HepG2 (cell line): ENCODE data around the gene TUBA4B.

Experiments used
- JUN ChIP-seq: sonication (generic); formaldehyde crosslinking; IDR thresholded peaks from 2 replicates; pipeline ENCODE4 v1.4.0; 2020; ENCODE audit warnings: mild to moderate bottlenecking, missing genetic modification reagents
- MYC ChIP-seq: sonication (generic); formaldehyde crosslinking; IDR thresholded peaks from 2 replicates; pipeline ENCODE4 v1.9.0; 2021; ENCODE audit warnings: missing genetic modification reagents, borderline replicate concordance
- PCBP1 ChIP-seq: fragments of 200-400 bp; formaldehyde crosslinking; IDR thresholded peaks from 2 replicates; pipeline ENCODE4 v1.6.1; 2017; ENCODE audit warnings: mild to moderate bottlenecking, low read depth, low read length, borderline replicate concordance
- POLR2A ChIP-seq, 2 experiments: IDR thresholded peaks; 2 replicates each; pipeline ENCODE4 v1.6.1; 2011; ENCODE audit warnings: low read depth in 2 of 2, low read length in 2 of 2, mild to moderate bottlenecking in 1 of 2, moderate library complexity in 1 of 2; ENCODE audit not compliant: insufficient read depth in 1 of 2
- SRF ChIP-seq: IDR thresholded peaks from 2 replicates; pipeline ENCODE4 v1.6.1; 2011; ENCODE audit warnings: mild to moderate bottlenecking, low read depth, low read length, moderate library complexity
- ZNF205 ChIP-seq: IDR thresholded peaks from 2 replicates; pipeline ENCODE4 v1.6.1; 2018; ENCODE audit warnings: missing biosample characterization, missing genetic modification reagents
- ZNF615 ChIP-seq: sonication (generic); formaldehyde crosslinking; IDR thresholded peaks from 2 replicates; pipeline ENCODE4 v1.5.0; 2020; ENCODE audit warnings: mild to moderate bottlenecking, missing genetic modification reagents, borderline replicate concordance
- ZSCAN20 ChIP-seq: sonication (generic); formaldehyde crosslinking; IDR thresholded peaks from 2 replicates; pipeline ENCODE4 v1.4.0; 2020; ENCODE audit warnings: missing genetic modification reagents, mild to moderate bottlenecking, borderline replicate concordance
- ZSCAN25 ChIP-seq: sonication (generic); formaldehyde crosslinking; IDR thresholded peaks from 2 replicates; pipeline ENCODE4 v1.8.0; 2022; ENCODE audit warnings: mild to moderate bottlenecking, missing genetic modification reagents
- TF ChIP-seq, protein P1 (sequence below), 2 experiments: IDR thresholded peaks; 2 replicates each; pipeline ENCODE4 v1.6.1; 2011 to 2012; ENCODE audit warnings: low read length in 2 of 2, borderline replicate concordance in 1 of 2, low read depth in 1 of 2, mild to moderate bottlenecking in 1 of 2, moderate library complexity in 1 of 2
- TF ChIP-seq, protein P2 (sequence below): sonication (generic); formaldehyde crosslinking; IDR thresholded peaks from 2 replicates; pipeline ENCODE4 v1.5.0; 2020; ENCODE audit warnings: mild to moderate bottlenecking, missing genetic modification reagents, moderate library complexity

GRCh38 chr2:219272995-219273394 lies 20.0 kb downstream of the TUBA4B start:
- no peak for TF ChIP-seq ZNF615
- TF ChIP-seq ZSCAN20 (CRISPR knock-in tag): no peak
- no peak for TF ChIP-seq POLR2A (IDR thresholded peaks at IDR 0.05; ENCODE audit: insufficient read depth in 1 of 2, low read depth in 2 of 2, low read length in 2 of 2)
- TF ChIP-seq ZNF205 (CRISPR knock-in tag): no peak
- TF ChIP-seq, protein P1, sequence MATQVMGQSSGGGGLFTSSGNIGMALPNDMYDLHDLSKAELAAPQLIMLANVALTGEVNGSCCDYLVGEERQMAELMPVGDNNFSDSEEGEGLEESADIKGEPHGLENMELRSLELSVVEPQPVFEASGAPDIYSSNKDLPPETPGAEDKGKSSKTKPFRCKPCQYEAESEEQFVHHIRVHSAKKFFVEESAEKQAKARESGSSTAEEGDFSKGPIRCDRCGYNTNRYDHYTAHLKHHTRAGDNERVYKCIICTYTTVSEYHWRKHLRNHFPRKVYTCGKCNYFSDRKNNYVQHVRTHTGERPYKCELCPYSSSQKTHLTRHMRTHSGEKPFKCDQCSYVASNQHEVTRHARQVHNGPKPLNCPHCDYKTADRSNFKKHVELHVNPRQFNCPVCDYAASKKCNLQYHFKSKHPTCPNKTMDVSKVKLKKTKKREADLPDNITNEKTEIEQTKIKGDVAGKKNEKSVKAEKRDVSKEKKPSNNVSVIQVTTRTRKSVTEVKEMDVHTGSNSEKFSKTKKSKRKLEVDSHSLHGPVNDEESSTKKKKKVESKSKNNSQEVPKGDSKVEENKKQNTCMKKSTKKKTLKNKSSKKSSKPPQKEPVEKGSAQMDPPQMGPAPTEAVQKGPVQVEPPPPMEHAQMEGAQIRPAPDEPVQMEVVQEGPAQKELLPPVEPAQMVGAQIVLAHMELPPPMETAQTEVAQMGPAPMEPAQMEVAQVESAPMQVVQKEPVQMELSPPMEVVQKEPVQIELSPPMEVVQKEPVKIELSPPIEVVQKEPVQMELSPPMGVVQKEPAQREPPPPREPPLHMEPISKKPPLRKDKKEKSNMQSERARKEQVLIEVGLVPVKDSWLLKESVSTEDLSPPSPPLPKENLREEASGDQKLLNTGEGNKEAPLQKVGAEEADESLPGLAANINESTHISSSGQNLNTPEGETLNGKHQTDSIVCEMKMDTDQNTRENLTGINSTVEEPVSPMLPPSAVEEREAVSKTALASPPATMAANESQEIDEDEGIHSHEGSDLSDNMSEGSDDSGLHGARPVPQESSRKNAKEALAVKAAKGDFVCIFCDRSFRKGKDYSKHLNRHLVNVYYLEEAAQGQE (IDR thresholded peaks at IDR 0.05; ENCODE audit: borderline replicate concordance in 1 of 2, low read depth in 1 of 2, low read length in 2 of 2): no peak
- peak; percentile 69; the same call in 1 of the 2 replicates for TF ChIP-seq ZSCAN25 (CRISPR knock-in tag)
- TF ChIP-seq, protein P2, sequence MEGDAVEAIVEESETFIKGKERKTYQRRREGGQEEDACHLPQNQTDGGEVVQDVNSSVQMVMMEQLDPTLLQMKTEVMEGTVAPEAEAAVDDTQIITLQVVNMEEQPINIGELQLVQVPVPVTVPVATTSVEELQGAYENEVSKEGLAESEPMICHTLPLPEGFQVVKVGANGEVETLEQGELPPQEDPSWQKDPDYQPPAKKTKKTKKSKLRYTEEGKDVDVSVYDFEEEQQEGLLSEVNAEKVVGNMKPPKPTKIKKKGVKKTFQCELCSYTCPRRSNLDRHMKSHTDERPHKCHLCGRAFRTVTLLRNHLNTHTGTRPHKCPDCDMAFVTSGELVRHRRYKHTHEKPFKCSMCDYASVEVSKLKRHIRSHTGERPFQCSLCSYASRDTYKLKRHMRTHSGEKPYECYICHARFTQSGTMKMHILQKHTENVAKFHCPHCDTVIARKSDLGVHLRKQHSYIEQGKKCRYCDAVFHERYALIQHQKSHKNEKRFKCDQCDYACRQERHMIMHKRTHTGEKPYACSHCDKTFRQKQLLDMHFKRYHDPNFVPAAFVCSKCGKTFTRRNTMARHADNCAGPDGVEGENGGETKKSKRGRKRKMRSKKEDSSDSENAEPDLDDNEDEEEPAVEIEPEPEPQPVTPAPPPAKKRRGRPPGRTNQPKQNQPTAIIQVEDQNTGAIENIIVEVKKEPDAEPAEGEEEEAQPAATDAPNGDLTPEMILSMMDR (CRISPR knock-in tag): no peak
- no peak for TF ChIP-seq SRF
- TF ChIP-seq PCBP1: no peak
- TF ChIP-seq JUN (CRISPR knock-in tag): no peak
- no peak for TF ChIP-seq MYC (CRISPR knock-in tag)
